Lower lobe of right lung (tissue), 2 donors: Measurements from ENCODE around the gene C17orf58. TPM values are rescaled to one million over a fixed set of nuclear protein-coding genes. Genes with fewer than 3 reads are reported as not detected.
"Not testable (repeated sequence)": the region's sequence is repeated elsewhere in the genome, so short reads cannot be mapped to it uniquely, and the experiment has no call there.

Experiments used
- ATAC-seq, 2 donors: fragments of 200-7000 bp; cut with Tn5 transposase; one replicate each; pipeline ENCODE4 v1.9.1; 2020 to 2022; ENCODE audit warnings: mild to moderate bottlenecking in 2 of 2, moderate library complexity in 2 of 2
- DNase-seq: peaks from one replicate; pipeline ENCODE4 v3.0.0-alpha.2; 2020
- H3K27ac ChIP-seq: fragments of 200-600 bp; one replicate; pipeline ENCODE4 v1.8.0; 2022
- H3K27me3 ChIP-seq: fragments of 200-600 bp; one replicate; pipeline ENCODE4 v1.8.0; 2022; ENCODE audit warnings: low read depth
- H3K36me3 ChIP-seq: fragments of 200-600 bp; one replicate; pipeline ENCODE4 v1.8.0; 2022; ENCODE audit warnings: mild to moderate bottlenecking
- H3K4me1 ChIP-seq: fragments of 200-600 bp; one replicate; pipeline ENCODE4 v1.8.0; 2022
- H3K4me3 ChIP-seq: fragments of 200-600 bp; one replicate; pipeline ENCODE4 v1.8.0; 2022; ENCODE audit warnings: mild to moderate bottlenecking
- H3K9me3 ChIP-seq: fragments of 200-600 bp; one replicate; pipeline ENCODE4 v1.8.0; 2022
- intact Hi-C: fragments of 100-400 bp; cut with DNase I; formaldehyde crosslinking; loops from one replicate; pipeline ENCODE4 v1.11.0; 2022
- long read RNA-seq: library from polyadenylated mRNA; unstranded; transcript quantifications from one replicate; pipeline ENCODE4 v2.0.0, GENCODE V29; 2021
- total RNA-seq: library from RNA; stranded (reverse); fragmentation: NEBNext Ultra II Directional; extraction: Animal tissue kit (Norgen Biotek cat#: 25700); gene quantifications from one replicate; pipeline ENCODE4 v1.2.1, GENCODE V29; 2021
- TF ChIP-seq, protein P1 (sequence below): fragments of 200-600 bp; IDR thresholded peaks from one replicate; pipeline ENCODE4 v1.8.0; 2022; ENCODE audit warnings: antibody characterized with exemption, mild to moderate bottlenecking
- donor health status: DM: no; HTN: yes; CAD: no; lungs with severe emphysema.

C17orf58 gene
- total RNA-seq = 7.4 TPM
- long read RNA-seq, transcript C17orf58-202 (3 exons, 1,082 nt) = major isoform, 10 of 21 reads
- long read RNA-seq, partial matches to known transcripts = 6 of 21 reads
- long read RNA-seq, other reads (novel, unspliced or antisense) = 2 of 21 reads

DNA sequence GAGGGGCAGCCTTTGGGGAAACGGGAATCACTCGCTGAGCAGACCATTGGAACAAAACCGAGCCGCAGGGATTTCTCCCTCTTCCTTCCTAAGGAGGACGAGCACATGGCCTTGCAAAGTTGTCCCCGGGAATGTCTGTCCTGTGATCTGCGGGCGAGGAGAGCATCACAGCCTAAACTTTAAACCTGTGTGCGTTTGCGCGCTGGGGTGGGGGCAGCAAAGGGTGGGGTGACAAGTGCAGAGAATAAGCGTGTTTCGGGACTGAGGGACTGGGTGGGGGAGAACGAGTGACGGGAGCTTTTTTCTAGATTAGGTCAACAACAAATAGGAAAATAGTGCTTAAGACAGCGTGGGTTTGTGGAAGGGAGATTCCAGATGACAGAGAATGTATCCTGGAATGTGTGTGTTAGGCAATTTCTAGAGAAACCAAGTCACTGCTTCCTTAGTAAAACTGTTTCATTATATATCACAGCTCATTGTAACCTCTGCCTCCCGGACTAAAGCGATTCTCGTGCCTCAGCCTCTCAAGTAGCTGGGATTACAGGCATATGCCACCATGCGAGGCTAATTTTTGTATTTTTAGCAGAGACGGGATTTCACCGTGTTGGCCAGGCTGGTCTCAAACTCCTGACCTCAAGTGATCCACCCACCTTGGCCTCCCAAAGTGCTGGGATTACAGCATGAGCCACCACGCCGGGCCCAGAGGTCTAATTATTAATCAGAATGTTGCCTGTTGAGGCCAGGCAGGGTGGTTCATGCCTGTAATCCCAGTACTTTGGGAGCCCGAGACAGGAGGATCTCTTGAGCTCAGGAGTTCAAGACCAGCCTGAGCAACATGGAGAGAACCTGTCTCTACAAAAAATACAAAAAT lies at the start of gene C17orf58:
C17orf58 (minus strand) TSS at position 169 of the 871 bp plus-strand sequence. CDS start 271 bp downstream, outside the sequence.
- intact Hi-C loops, H3K9me3 ChIP-seq, H3K36me3 ChIP-seq, H3K27me3 ChIP-seq, H3K27ac ChIP-seq, ATAC-seq, DNase-seq: not testable (repeated sequence)
- H3K4me1 ChIP-seq = peaks cover 24% of the 10 kb centered on the region
- peak within 1 kb of the TSS; percentile 69 for H3K4me3 ChIP-seq

DNA sequence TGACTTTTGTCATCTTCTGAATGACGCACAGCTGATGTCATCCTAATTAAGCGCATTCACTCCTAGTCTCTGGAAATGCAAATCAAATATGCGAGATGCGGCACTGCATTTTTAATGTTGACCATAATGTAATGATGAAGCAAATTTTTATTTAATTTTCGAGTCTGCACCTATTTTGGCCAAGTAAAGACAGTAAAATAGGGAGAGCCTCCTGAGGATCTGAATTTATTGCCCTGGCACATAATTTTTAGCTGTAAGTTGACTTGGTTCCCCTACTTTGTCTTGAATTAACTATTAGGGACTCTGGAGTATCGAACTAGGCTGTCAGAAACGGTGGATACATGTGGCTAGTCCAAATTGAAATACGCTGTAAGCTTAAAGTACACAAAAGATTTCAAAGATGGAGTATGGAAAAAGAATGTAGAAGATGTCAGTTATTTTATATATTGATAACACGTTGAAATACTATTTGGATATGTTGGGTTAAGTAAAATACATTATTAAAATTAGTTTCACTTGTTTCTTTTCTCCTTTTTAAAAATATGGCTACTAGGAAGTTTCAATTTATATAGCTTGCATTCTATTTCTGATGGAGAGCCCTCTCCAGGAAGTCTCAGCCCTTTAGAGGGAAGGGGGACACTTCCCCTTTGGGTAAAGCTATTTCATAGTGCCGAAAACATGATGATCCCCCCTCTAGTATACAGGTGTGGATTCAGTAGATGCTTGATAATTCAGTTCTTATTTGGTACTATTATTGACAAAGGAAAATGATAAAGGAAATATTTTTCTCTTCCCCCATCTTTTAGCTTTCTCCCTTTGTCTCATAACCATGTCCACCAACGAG lies 40.3 kb upstream of the C17orf58 start:
- TF ChIP-seq, protein P1, sequence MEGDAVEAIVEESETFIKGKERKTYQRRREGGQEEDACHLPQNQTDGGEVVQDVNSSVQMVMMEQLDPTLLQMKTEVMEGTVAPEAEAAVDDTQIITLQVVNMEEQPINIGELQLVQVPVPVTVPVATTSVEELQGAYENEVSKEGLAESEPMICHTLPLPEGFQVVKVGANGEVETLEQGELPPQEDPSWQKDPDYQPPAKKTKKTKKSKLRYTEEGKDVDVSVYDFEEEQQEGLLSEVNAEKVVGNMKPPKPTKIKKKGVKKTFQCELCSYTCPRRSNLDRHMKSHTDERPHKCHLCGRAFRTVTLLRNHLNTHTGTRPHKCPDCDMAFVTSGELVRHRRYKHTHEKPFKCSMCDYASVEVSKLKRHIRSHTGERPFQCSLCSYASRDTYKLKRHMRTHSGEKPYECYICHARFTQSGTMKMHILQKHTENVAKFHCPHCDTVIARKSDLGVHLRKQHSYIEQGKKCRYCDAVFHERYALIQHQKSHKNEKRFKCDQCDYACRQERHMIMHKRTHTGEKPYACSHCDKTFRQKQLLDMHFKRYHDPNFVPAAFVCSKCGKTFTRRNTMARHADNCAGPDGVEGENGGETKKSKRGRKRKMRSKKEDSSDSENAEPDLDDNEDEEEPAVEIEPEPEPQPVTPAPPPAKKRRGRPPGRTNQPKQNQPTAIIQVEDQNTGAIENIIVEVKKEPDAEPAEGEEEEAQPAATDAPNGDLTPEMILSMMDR = no peak
- no peak for DNase-seq
- H3K27me3 ChIP-seq = no peaks in the 10 kb centered on the region
- H3K4me1 ChIP-seq = peaks cover 16% of the 10 kb centered on the region
- H3K36me3 ChIP-seq = peaks cover 43% of the 10 kb centered on the region
- H3K4me3 ChIP-seq = peak overlapping the region; percentile 100
- no peak for ATAC-seq
- H3K27ac ChIP-seq = peak overlapping the region; percentile 82
- H3K9me3 ChIP-seq = no peaks in the 10 kb centered on the region
- intact Hi-C loops = no loop called here

DNA sequence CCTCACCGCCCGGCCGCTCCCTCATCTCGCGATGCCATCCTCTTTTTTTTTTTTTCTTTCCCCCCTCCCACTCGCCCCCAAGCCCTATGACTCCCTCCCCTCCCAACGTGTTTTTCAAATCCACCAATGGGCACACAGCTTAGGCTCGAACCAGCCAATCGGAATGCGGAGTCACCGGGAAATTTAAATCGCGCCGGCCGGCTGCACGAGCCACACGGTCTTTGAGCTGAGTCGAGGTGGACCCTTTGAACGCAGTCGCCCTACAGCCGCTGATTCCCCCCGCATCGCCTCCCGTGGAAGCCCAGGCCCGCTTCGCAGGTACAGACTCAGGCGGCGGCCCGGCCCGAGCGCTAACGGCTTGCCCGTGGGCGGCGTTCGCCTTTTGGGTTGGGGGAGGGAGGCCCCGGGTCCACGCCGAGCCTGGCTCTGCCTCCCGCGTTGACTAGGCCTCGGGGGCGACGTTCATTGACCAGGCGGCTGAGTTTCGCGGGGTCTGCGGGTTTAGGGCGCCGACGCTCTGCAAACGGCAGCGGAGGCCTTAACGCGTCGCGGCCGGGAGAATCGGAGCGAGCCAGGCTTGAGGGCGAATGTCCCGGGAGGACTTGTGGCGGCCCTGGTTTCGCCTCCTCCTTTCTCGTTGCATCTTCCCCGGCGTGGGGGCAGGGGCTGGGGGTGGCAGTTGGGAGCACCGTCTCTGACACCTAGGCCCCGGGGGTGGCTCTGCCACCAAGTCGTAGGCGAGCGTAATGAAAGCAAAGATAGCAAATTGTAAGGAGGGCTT lies 39.4 kb upstream of the C17orf58 start, which contains the start of gene KPNA2:
KPNA2 (plus strand) TSS at position 213 of the 781 bp plus-strand sequence. CDS start 1,398 bp downstream, outside the sequence.
- ATAC-seq = peak; percentile 98
- Histone ChIP-seq H3K9me3 (no peaks in the 10 kb centered on the region), H3K4me1 (peaks cover 16% of the 10 kb centered on the region), H3K36me3 (peaks cover 35% of the 10 kb centered on the region), H3K27ac (peak within 1 kb of the TSS; percentile 82), H3K4me3 (peak within 1 kb of the TSS; percentile 100), H3K27me3 (no peaks in the 10 kb centered on the region)
- TF ChIP-seq, protein P1 = no peak
- intact Hi-C loops = no loop called here
- DNase-seq = peak; percentile 94

DNA sequence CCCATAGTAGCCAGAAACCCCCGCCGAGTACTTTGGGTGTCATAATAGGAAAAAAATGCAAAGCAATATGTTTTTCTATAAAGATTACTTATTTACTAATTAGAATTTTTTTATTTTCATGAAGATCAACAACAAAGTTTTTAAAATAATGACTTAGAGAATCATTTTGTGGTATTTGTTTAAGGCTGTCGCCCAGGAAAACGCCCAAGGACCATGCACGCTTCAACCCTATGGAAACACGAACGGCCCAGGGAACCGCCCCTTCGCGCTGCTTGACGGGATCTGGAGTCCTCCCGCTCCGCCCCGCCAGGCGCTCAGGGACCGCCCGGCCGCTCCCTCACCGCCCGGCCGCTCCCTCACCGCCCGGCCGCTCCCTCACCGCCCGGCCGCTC lies 38.9 kb upstream of the C17orf58 start:
- peaks cover 16% of the 10 kb centered on the region for H3K4me1 ChIP-seq
- no peaks in the 10 kb centered on the region for H3K9me3 ChIP-seq
- TF ChIP-seq, protein P1 = no peak
- intact Hi-C loops = no loop called here
- H3K27me3 ChIP-seq = no peaks in the 10 kb centered on the region
- no peak overlapping the region for H3K27ac ChIP-seq
- peaks cover 29% of the 10 kb centered on the region for H3K36me3 ChIP-seq
- peak; percentile 97 for DNase-seq
- ATAC-seq = peak; percentile 95 to 96
- peak overlapping the region; percentile 46 for H3K4me3 ChIP-seq

DNA sequence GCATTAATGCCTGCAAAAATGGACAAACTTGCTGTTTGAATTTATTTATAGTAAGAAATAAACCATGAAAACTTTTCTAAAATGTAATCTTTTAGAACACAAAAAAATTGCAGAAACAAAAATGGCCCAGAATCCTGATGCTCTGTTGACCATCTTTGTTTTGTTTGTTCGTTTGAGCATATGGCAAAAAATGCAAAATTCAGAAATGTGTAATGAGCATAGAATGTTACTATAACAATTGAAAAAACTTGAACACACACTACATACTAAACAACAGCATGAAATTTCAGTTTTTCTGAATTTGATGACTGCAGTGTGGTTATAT lies 38.1 kb upstream of the C17orf58 start:
- DNase-seq (no peak), ATAC-seq (no peak)
- intact Hi-C loops = no loop called here
- Histone ChIP-seq H3K27me3 (no peaks in the 10 kb centered on the region), H3K27ac (no peak overlapping the region), H3K9me3 (no peaks in the 10 kb centered on the region), H3K4me3 (peak overlapping the region; percentile 46), H3K4me1 (peaks cover 16% of the 10 kb centered on the region), H3K36me3 (peaks cover 22% of the 10 kb centered on the region)
- TF ChIP-seq, protein P1 = no peak
